ENCODE data around the gene NOG.
A peak's percentile ranks its signal among the peaks of the same experiment; 100 is the strongest.

Gene NOG

GRCh38 chr17:56593646-56594319, at the start of gene NOG:
NOG (plus strand) TSS chr17:56593699; CDS start chr17:56594224, 525 bp downstream.
- no peak within 1 kb of the TSS; the same call in 1 of the 2 replicates for H3K4me3 ChIP-seq (ENCODE audit: low read length)

GRCh38 chr17:56545106-56545505, 48.4 kb upstream of the NOG start:
- Histone ChIP-seq H3K79me2 (ENCODE audit: control insufficient read depth, low read length) (no peaks in the 10 kb centered on the region), H3F3A (ENCODE audit: control insufficient read depth, insufficient read depth) (no peaks in the 10 kb centered on the region), H3K9me2 (replicated peaks; ENCODE audit: control insufficient read depth, low read length) (no peaks in the 10 kb centered on the region; the same call in 1 of the 2 replicates), H3K4me1 (ENCODE audit: control insufficient read depth, low read length) (no peaks in the 10 kb centered on the region), H3K27ac (ENCODE audit: low read depth, low read length) (no peak overlapping the region), H3K4me3 (ENCODE audit: low read length) (no peak overlapping the region), H3K36me3 (ENCODE audit: control insufficient read depth, low read length) (no peaks in the 10 kb centered on the region), H3K4me2 (ENCODE audit: low read length) (no peak overlapping the region), H3K9me3 (ENCODE audit: control insufficient read depth, insufficient read depth, low read length) (no peaks in the 10 kb centered on the region), H3K27me3 (ENCODE audit: control insufficient read depth, low read length) (no peaks in the 10 kb centered on the region), H4K20me1 (ENCODE audit: control insufficient read depth, insufficient read depth, low read depth, low read length) (no peaks in the 10 kb centered on the region)
- no peak for TF ChIP-seq CTCF (IDR thresholded peaks at IDR 0.05; ENCODE audit: low read depth, low read length, poor library complexity, severe bottlenecking)
- TF ChIP-seq EZH2phosphoT487 (IDR thresholded peaks at IDR 0.05; ENCODE audit: borderline replicate concordance, low read length) = no peak

More at GRCh38 chr17:56593646-56594319, at the start of gene NOG:
- TF ChIP-seq EZH2phosphoT487 (IDR thresholded peaks at IDR 0.05; ENCODE audit: borderline replicate concordance, low read length) = peak; percentile 27
- no peak for TF ChIP-seq CTCF (IDR thresholded peaks at IDR 0.05; ENCODE audit: low read depth, low read length, poor library complexity, severe bottlenecking)
- peaks cover 56% of the 10 kb centered on the region for H3K27me3 ChIP-seq (ENCODE audit: control insufficient read depth, low read length)
- H3K79me2 ChIP-seq (ENCODE audit: control insufficient read depth, low read length) = no peaks in the 10 kb centered on the region
- no peak within 1 kb of the TSS for H3K27ac ChIP-seq (ENCODE audit: low read depth, low read length)
- H3F3A ChIP-seq (ENCODE audit: control insufficient read depth, insufficient read depth) = no peaks in the 10 kb centered on the region
- H3K9me2 ChIP-seq (replicated peaks; ENCODE audit: control insufficient read depth, low read length) = no peaks in the 10 kb centered on the region
- H3K36me3 ChIP-seq (ENCODE audit: control insufficient read depth, low read length) = no peaks in the 10 kb centered on the region
- H4K20me1 ChIP-seq (ENCODE audit: control insufficient read depth, insufficient read depth, low read depth, low read length) = no peaks in the 10 kb centered on the region
- H3K4me2 ChIP-seq (ENCODE audit: low read length) = peak within 1 kb of the TSS; percentile 36; the same call in 1 of the 2 replicates
- no peaks in the 10 kb centered on the region for H3K9me3 ChIP-seq (ENCODE audit: control insufficient read depth, insufficient read depth, low read length)
- H3K4me1 ChIP-seq (ENCODE audit: control insufficient read depth, low read length) = peaks cover 6% of the 10 kb centered on the region; the same call in 1 of the 2 replicates

- Histone ChIP-seq H3K4me2 (ENCODE audit: low read length) (no peak overlapping the region), H3F3A (ENCODE audit: control insufficient read depth, insufficient read depth) (no peaks in the 10 kb centered on the region), H3K36me3 (ENCODE audit: control insufficient read depth, low read length) (no peaks in the 10 kb centered on the region), H3K79me2 (ENCODE audit: control insufficient read depth, low read length) (no peaks in the 10 kb centered on the region), H3K27ac (ENCODE audit: low read depth, low read length) (no peak overlapping the region), H3K4me3 (ENCODE audit: low read length) (no peak overlapping the region), H3K9me2 (replicated peaks; ENCODE audit: control insufficient read depth, low read length) (no peaks in the 10 kb centered on the region; the same call in 1 of the 2 replicates), H3K9me3 (ENCODE audit: control insufficient read depth, insufficient read depth, low read length) (no peaks in the 10 kb centered on the region), H3K4me1 (ENCODE audit: control insufficient read depth, low read length) (no peaks in the 10 kb centered on the region), H4K20me1 (ENCODE audit: control insufficient read depth, insufficient read depth, low read depth, low read length) (no peaks in the 10 kb centered on the region), H3K27me3 (ENCODE audit: control insufficient read depth, low read length) (no peaks in the 10 kb centered on the region)
- no peak for TF ChIP-seq CTCF (IDR thresholded peaks at IDR 0.05; ENCODE audit: low read depth, low read length, poor library complexity, severe bottlenecking)
- no peak for TF ChIP-seq EZH2phosphoT487 (IDR thresholded peaks at IDR 0.05; ENCODE audit: borderline replicate concordance, low read length)
Measured at GRCh38 chr17:56545930-56546329, 47.6 kb upstream of the NOG start.
